Activated naive CD8-positive, alpha-beta T cell treated with anti-CD3 and anti-CD28 coated beads, Interleukin-2, amount 10 ng/mL, durations not matched to agents 7 days and 5 days (primary cell): ENCODE data around the gene LIPC. TPM values are rescaled to one million over a fixed set of nuclear protein-coding genes. Genes with fewer than 3 reads are reported as not detected.

Experiments used
- ATAC-seq: fragments of 150-1000 bp; cut with Tn5 transposase; one replicate; pipeline ENCODE4 v1.10.0; 2021; ENCODE audit warnings: low read depth, moderate library complexity
- POLR2A ChIA-PET: fragments of 350-600 bp; sonication (Branson Sonifier 250); formaldehyde crosslinking; loops from one replicate; lab custom pipeline; 2021; ENCODE audit warnings: antibody characterized with exemption; lab: Charles Lee
- DNase-seq: peaks from one replicate; pipeline ENCODE4 v3.0.0; 2021
- H3K27ac Mint-ChIP-seq: one replicate; pipeline ENCODE4 v1.8.0; 2022; ENCODE audit warnings: mild to moderate bottlenecking, mixed read lengths
- H3K27me3 Mint-ChIP-seq: one replicate; pipeline ENCODE4 v1.8.0; 2022; ENCODE audit warnings: mild to moderate bottlenecking, moderate library complexity, mixed read lengths
- H3K36me3 Mint-ChIP-seq: one replicate; pipeline ENCODE4 v1.8.0; 2021; ENCODE audit warnings: mild to moderate bottlenecking, mixed read lengths
- H3K4me1 Mint-ChIP-seq: one replicate; pipeline ENCODE4 v1.8.0; 2021; ENCODE audit warnings: mixed read lengths
- H3K4me3 Mint-ChIP-seq: one replicate; pipeline ENCODE4 v1.8.0; 2022; ENCODE audit warnings: mild to moderate bottlenecking, moderate library complexity, mixed read lengths
- H3K9me3 Mint-ChIP-seq: one replicate; pipeline ENCODE4 v1.8.0; 2021; ENCODE audit warnings: mixed read lengths
- total RNA-seq, 2 experiments: library from RNA; stranded (reverse); gene quantifications; one replicate each; pipeline ENCODE4 v1.2.3, GENCODE V29; 2021

Gene LIPC
- total RNA-seq, 2 experiments from 2014 or later: 7.4 to 9.0 TPM

- H3K4me3 Mint-ChIP-seq: peak overlapping the region; percentile 49
- ATAC-seq: no peak
Measured at GRCh38 chr15:58413253-58413652, 18.5 kb upstream of the LIPC start.

GRCh38 chr15:58415636-58416035, 16.2 kb upstream of the LIPC start:
- POLR2A ChIA-PET: no interaction called here
- Mint-ChIP-seq H3K4me1 (peaks cover 13% of the 10 kb centered on the region), H3K9me3 (peaks cover 6% of the 10 kb centered on the region), H3K27ac (no peak overlapping the region), H3K36me3 (peaks cover 39% of the 10 kb centered on the region), H3K4me3 (no peak overlapping the region), H3K27me3 (no peaks in the 10 kb centered on the region)
- ATAC-seq (no peak), DNase-seq (no peak)

More at GRCh38 chr15:58413253-58413652, 18.5 kb upstream of the LIPC start:
- Mint-ChIP-seq H3K9me3 (peaks cover 6% of the 10 kb centered on the region), H3K27me3 (no peaks in the 10 kb centered on the region), H3K4me1 (peaks cover 21% of the 10 kb centered on the region), H3K36me3 (peaks cover 33% of the 10 kb centered on the region), H3K27ac (no peak overlapping the region)
- POLR2A ChIA-PET: no interaction called here
- no peak for DNase-seq

- POLR2A ChIA-PET: no interaction called here
- no peak for ATAC-seq
Measured at GRCh38 chr15:58416963-58417362, 14.8 kb upstream of the LIPC start.

GRCh38 chr15:58418135-58418534, 13.7 kb upstream of the LIPC start:
- H3K9me3 Mint-ChIP-seq: peaks cover 8% of the 10 kb centered on the region
- POLR2A ChIA-PET: interaction anchor here (0.7 kb wide), 1 partner anchor 9 kb away, joined by 3 read pairs; no protein-coding TSS in a partner anchor
- ATAC-seq (no peak), DNase-seq (no peak)
- H3K4me3 Mint-ChIP-seq: no peak overlapping the region
- H3K4me1 Mint-ChIP-seq: peaks cover 11% of the 10 kb centered on the region
- no peak overlapping the region for H3K27ac Mint-ChIP-seq
- H3K36me3 Mint-ChIP-seq: peaks cover 42% of the 10 kb centered on the region
- no peaks in the 10 kb centered on the region for H3K27me3 Mint-ChIP-seq

More at GRCh38 chr15:58416963-58417362, 14.8 kb upstream of the LIPC start:
- Mint-ChIP-seq H3K27me3 (no peaks in the 10 kb centered on the region), H3K4me3 (no peak overlapping the region), H3K9me3 (peaks cover 6% of the 10 kb centered on the region), H3K4me1 (peaks cover 11% of the 10 kb centered on the region), H3K36me3 (peaks cover 39% of the 10 kb centered on the region), H3K27ac (no peak overlapping the region)
- DNase-seq: no peak

GRCh38 chr15:58419803-58420524, 11.8 kb upstream of the LIPC start:
- Mint-ChIP-seq H3K4me3 (no peak overlapping the region), H3K36me3 (peaks cover 36% of the 10 kb centered on the region), H3K4me1 (peaks cover 11% of the 10 kb centered on the region), H3K27ac (peak overlapping the region; percentile 3), H3K9me3 (peaks cover 8% of the 10 kb centered on the region), H3K27me3 (no peaks in the 10 kb centered on the region)
- no peak for DNase-seq
- ATAC-seq: no peak
- POLR2A ChIA-PET: interaction anchor here (1.0 kb wide), 1 partner anchor 9 kb away, joined by 3 read pairs; no protein-coding TSS in a partner anchor

GRCh38 chr15:58420579-58421043, 11.2 kb upstream of the LIPC start:
- H3K36me3 Mint-ChIP-seq: peaks cover 30% of the 10 kb centered on the region
- POLR2A ChIA-PET: interaction anchor here (1.0 kb wide), 1 partner anchor 8 kb away, joined by 3 read pairs; no protein-coding TSS in a partner anchor
- ATAC-seq (no peak), DNase-seq (no peak)
- H3K27me3 Mint-ChIP-seq: no peaks in the 10 kb centered on the region
- no peak overlapping the region for H3K4me3 Mint-ChIP-seq
- H3K4me1 Mint-ChIP-seq: peaks cover 11% of the 10 kb centered on the region
- peaks cover 5% of the 10 kb centered on the region for H3K9me3 Mint-ChIP-seq
- no peak overlapping the region for H3K27ac Mint-ChIP-seq

GRCh38 chr15:58423205-58423604, 8.6 kb upstream of the LIPC start:
- H3K36me3 Mint-ChIP-seq: peaks cover 22% of the 10 kb centered on the region
- no peak overlapping the region for H3K27ac Mint-ChIP-seq
- H3K27me3 Mint-ChIP-seq: no peaks in the 10 kb centered on the region
- peaks cover 2% of the 10 kb centered on the region for H3K9me3 Mint-ChIP-seq
- peaks cover 9% of the 10 kb centered on the region for H3K4me1 Mint-ChIP-seq
- ATAC-seq (no peak), DNase-seq (no peak)
- POLR2A ChIA-PET: no interaction called here
- H3K4me3 Mint-ChIP-seq: no peak overlapping the region

GRCh38 chr15:58423831-58424608, 7.8 kb upstream of the LIPC start:
- no peak for ATAC-seq
- Mint-ChIP-seq H3K36me3 (peaks cover 23% of the 10 kb centered on the region), H3K4me1 (peaks cover 9% of the 10 kb centered on the region), H3K27ac (no peak overlapping the region), H3K27me3 (no peaks in the 10 kb centered on the region), H3K9me3 (peaks cover 2% of the 10 kb centered on the region), H3K4me3 (no peak overlapping the region)
- POLR2A ChIA-PET: no interaction called here
- DNase-seq: no peak

- H3K4me3 Mint-ChIP-seq: no peak overlapping the region
- ATAC-seq (no peak), DNase-seq (no peak)
- H3K27me3 Mint-ChIP-seq: no peaks in the 10 kb centered on the region
- peaks cover 9% of the 10 kb centered on the region for H3K4me1 Mint-ChIP-seq
- POLR2A ChIA-PET: no interaction called here
- peaks cover 26% of the 10 kb centered on the region for H3K36me3 Mint-ChIP-seq
- H3K27ac Mint-ChIP-seq: no peak overlapping the region
- peaks cover 2% of the 10 kb centered on the region for H3K9me3 Mint-ChIP-seq
Measured at GRCh38 chr15:58424722-58425121, 7.1 kb upstream of the LIPC start.

- peaks cover 5% of the 10 kb centered on the region for H3K4me1 Mint-ChIP-seq
- POLR2A ChIA-PET: no interaction called here
- no peak for ATAC-seq
- no peak overlapping the region for H3K27ac Mint-ChIP-seq
- H3K36me3 Mint-ChIP-seq: peaks cover 24% of the 10 kb centered on the region
- H3K27me3 Mint-ChIP-seq: no peaks in the 10 kb centered on the region
- no peak overlapping the region for H3K4me3 Mint-ChIP-seq
- no peak for DNase-seq
- peaks cover 2% of the 10 kb centered on the region for H3K9me3 Mint-ChIP-seq
Measured at GRCh38 chr15:58425185-58425584, 6.6 kb upstream of the LIPC start.

- no peak for DNase-seq
- Mint-ChIP-seq H3K36me3 (peaks cover 28% of the 10 kb centered on the region), H3K4me3 (no peak overlapping the region), H3K27ac (no peak overlapping the region), H3K4me1 (peaks cover 3% of the 10 kb centered on the region), H3K27me3 (no peaks in the 10 kb centered on the region), H3K9me3 (peaks cover 2% of the 10 kb centered on the region)
- ATAC-seq: no peak
- POLR2A ChIA-PET: no interaction called here
Measured at GRCh38 chr15:58425834-58426233, 6.0 kb upstream of the LIPC start.

- Mint-ChIP-seq H3K4me1 (peaks cover 3% of the 10 kb centered on the region), H3K4me3 (no peak overlapping the region), H3K27ac (no peak overlapping the region), H3K36me3 (peaks cover 28% of the 10 kb centered on the region), H3K27me3 (no peaks in the 10 kb centered on the region), H3K9me3 (peaks cover 2% of the 10 kb centered on the region)
- ATAC-seq: no peak
- POLR2A ChIA-PET: no interaction called here
- DNase-seq: no peak
Measured at GRCh38 chr15:58426501-58426900, 5.3 kb upstream of the LIPC start.

GRCh38 chr15:58427987-58428386, 3.8 kb upstream of the LIPC start:
- no peak overlapping the region for H3K27ac Mint-ChIP-seq
- no peak for DNase-seq

More at GRCh38 chr15:58427987-58428386, 3.8 kb upstream of the LIPC start:
- H3K9me3 Mint-ChIP-seq: no peaks in the 10 kb centered on the region
- POLR2A ChIA-PET: no interaction called here
- no peak for ATAC-seq
- peaks cover 3% of the 10 kb centered on the region for H3K4me1 Mint-ChIP-seq
- peaks cover 25% of the 10 kb centered on the region for H3K36me3 Mint-ChIP-seq
- H3K27me3 Mint-ChIP-seq: no peaks in the 10 kb centered on the region
- no peak overlapping the region for H3K4me3 Mint-ChIP-seq
